K562 treated with DMSO at 1 percent for 12 hours (cell line): ENCODE data around the gene MZB1. TPM values are rescaled to one million over a fixed set of nuclear protein-coding genes. Genes with fewer than 3 reads are reported as not detected.

Source experiments
- total RNA-seq: library from RNA; unstranded; fragments of 300-600 nt; gene quantifications from 2 replicates; pipeline ENCODE4 v1.2.3, GENCODE V29; 2022; ENCODE audit not compliant: insufficient read depth

The MZB1 gene
- not detected in 2 replicates for total RNA-seq

GRCh38 chr5:139389701-139390638, at the start of gene MZB1:
TSS of gene MZB1 (minus strand) at chr5:139389913. CDS start at chr5:139389856, 57 bp downstream.

GRCh38 chr5:139439013-139439903, 49.5 kb upstream of the MZB1 start, which contains the start of gene DNAJC18:
TSS of gene DNAJC18 (minus strand) at chr5:139439525. CDS start at chr5:139439445, 80 bp downstream.

GRCh38 chr5:139403787-139404483, 14.2 kb upstream of the MZB1 start, which contains the start of gene SPATA24:
TSS of gene SPATA24 (minus strand) at chr5:139404089. CDS start at chr5:139404060, 29 bp downstream.

GRCh38 chr5:139394654-139395566, 5.2 kb upstream of the MZB1 start, which contains the start of gene PROB1:
TSS of gene PROB1 (minus strand) at chr5:139395104. CDS start at chr5:139395081, 23 bp downstream.

GRCh38 chr5:139383275-139383992, 6.3 kb downstream of the MZB1 start, which contains the start of gene SLC23A1:
TSS of gene SLC23A1 (minus strand) at chr5:139383297. CDS start at chr5:139383253, 44 bp downstream.

GRCh38 chr5:139341689-139342422, 47.9 kb downstream of the MZB1 start, which contains the start of gene PAIP2:
TSS of gene PAIP2 (plus strand) at chr5:139341854. CDS start at chr5:139363785, 21,931 bp downstream.

Other genes starting within 250 kb of the MZB1 start
- gene SIL1, start 191.5 kb downstream of the MZB1 start, total RNA-seq, result 33.9 and 37.7 TPM in 2 replicates
- gene MATR3, start 96.2 kb downstream of the MZB1 start, total RNA-seq, result 62.3 and 136 TPM in 2 replicates
- gene PAIP2, start 48.1 kb downstream of the MZB1 start, total RNA-seq, result 81.2 and 128 TPM in 2 replicates
- not detected in 2 replicates for gene SLC23A1, start 6.6 kb downstream of the MZB1 start, total RNA-seq
- 1.5 and 3.0 TPM in 2 replicates for gene PROB1, start 5.2 kb upstream of the MZB1 start, total RNA-seq
- 9.5 TPM in 1 of 2 replicates, not detected in the other for gene SPATA24, start 14.2 kb upstream of the MZB1 start, total RNA-seq
- 3.1 and 3.4 TPM in 2 replicates for gene DNAJC18, start 49.6 kb upstream of the MZB1 start, total RNA-seq
- gene ECSCR, start 72.8 kb upstream of the MZB1 start, total RNA-seq, result not detected in 2 replicates
- not detected in 2 replicates for gene SMIM33, start 81.1 kb upstream of the MZB1 start, total RNA-seq
- gene STING1, start 92.8 kb upstream of the MZB1 start, total RNA-seq, result 62.4 and 97.5 TPM in 2 replicates
- 114 and 124 TPM in 2 replicates for gene UBE2D2, start 171.4 kb upstream of the MZB1 start, total RNA-seq